ENCODE data around the gene PLPPR2. TPM values are rescaled to one million over a fixed set of nuclear protein-coding genes. Genes with fewer than 3 reads are reported as not detected.
A peak's percentile ranks its signal among the peaks of the same experiment; 100 is the strongest.

PLPPR2 gene
- total RNA-seq, 2 donors from 2014 or later, result 26.2 to 30.5 TPM

DNA sequence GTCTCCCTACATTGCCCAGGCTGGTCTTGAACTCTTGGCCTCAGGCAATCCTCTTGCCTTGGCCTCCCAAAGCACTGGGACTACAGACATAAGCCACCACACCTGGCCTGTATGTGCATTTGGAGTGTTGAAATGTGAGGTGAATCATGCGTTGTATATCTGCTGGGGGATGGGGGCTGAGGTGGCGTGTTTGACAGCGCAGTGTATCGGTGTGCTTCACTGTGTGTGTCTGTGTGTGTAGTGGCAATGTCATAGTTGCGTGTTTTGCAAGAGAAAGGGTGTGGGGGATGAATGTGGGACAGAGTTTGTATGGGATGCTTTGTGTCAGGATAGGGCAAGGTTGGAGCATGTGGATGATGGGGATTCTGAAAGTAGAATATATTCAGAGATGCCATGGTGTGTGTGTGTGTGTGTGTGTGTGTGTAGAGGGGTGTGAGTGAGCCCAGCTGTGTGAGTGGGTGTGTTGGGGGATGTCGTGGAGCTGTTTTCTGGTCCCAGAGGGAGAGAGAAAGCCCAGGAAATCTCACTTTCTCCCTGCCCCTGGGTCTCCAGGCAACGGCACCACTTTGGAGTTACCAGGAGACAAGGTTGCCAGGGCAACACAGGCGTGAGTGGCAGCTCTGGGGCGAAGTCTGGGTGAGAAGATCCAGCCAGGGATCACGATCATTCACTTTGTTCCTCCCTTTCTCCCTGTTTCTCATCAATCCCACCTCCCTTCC lies 18.1 kb downstream of the PLPPR2 start:
- no peak for DNase-seq (ENCODE audit: low spot score)
- Histone ChIP-seq H3K27ac (no peak overlapping the region), H3K4me1 (peaks cover 0 to 35% of the 10 kb centered on the region in 2 donors), H3K4me3 (no peak overlapping the region), H3K36me3 (no peaks in the 10 kb centered on the region), H3K27me3 (no peaks in the 10 kb centered on the region), H3K9me3 (no peaks in the 10 kb centered on the region)
- no peak for TF ChIP-seq CTCF (IDR thresholded peaks at IDR 0.05)

DNA sequence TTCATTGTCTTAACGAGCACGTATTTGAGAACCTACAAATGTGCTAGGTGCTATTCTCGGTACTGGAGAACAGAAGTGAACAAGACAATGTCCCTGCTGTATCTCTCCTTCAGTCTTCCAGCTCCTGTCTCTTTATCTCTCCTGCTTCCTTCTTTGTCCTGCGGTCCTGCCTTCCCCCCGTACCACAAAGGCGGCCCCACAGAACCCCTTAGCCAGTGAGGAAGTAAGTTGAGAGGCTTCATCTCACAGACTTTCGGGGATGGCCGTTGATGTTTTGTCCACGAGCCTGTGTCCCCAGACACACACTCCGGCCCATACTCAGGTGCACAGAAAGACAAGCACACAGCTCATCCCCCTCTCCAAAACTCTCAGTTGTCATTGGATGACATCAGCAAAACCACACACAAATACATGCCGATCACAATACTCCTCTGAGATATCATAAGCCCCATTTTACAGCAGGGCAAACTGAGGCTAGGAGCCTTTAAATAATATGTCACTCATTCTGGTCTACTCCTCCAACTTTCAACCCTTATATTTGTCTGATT lies 18.7 kb downstream of the PLPPR2 start:
- no peak for TF ChIP-seq CTCF (IDR thresholded peaks at IDR 0.05)
- peak overlapping the region; percentile 94 to 98 for H3K27ac ChIP-seq
- H3K4me3 ChIP-seq, result peak overlapping the region; percentile 67 to 71
- no peaks in the 10 kb centered on the region for H3K9me3 ChIP-seq
- no peak for DNase-seq (ENCODE audit: low spot score)
- H3K36me3 ChIP-seq, result no peaks in the 10 kb centered on the region
- H3K4me1 ChIP-seq, result peaks cover 0 to 40% of the 10 kb centered on the region in 2 donors
- no peaks in the 10 kb centered on the region for H3K27me3 ChIP-seq

GRCh38 chr19:11374433-11375142 lies 19.4 kb downstream of the PLPPR2 start, which contains the start of gene SWSAP1:
SWSAP1 (plus strand) TSS chr19:11374666; CDS start chr19:11374681, 15 bp downstream.
- peaks cover 0 to 40% of the 10 kb centered on the region in 2 donors for H3K4me1 ChIP-seq
- no peaks in the 10 kb centered on the region for H3K9me3 ChIP-seq
- peak; percentile 99 for DNase-seq (ENCODE audit: low spot score)
- peak within 1 kb of the TSS; percentile 94 to 98 for H3K27ac ChIP-seq
- H3K4me3 ChIP-seq, result peak within 1 kb of the TSS; percentile 67 to 71
- no peak for TF ChIP-seq CTCF (IDR thresholded peaks at IDR 0.05)
- H3K36me3 ChIP-seq, result no peaks in the 10 kb centered on the region
- no peaks in the 10 kb centered on the region for H3K27me3 ChIP-seq

- Histone ChIP-seq H3K4me3 (peak overlapping the region; percentile 33 to 67), H3K4me1 (peaks cover 0 to 40% of the 10 kb centered on the region in 2 donors), H3K36me3 (no peaks in the 10 kb centered on the region), H3K27me3 (no peaks in the 10 kb centered on the region), H3K27ac (peak overlapping the region; percentile 74 to 98), H3K9me3 (no peaks in the 10 kb centered on the region)
- DNase-seq (ENCODE audit: low spot score), result peak; percentile 67
- TF ChIP-seq CTCF (IDR thresholded peaks at IDR 0.05), result no peak
Measured at GRCh38 chr19:11375143-11375948, 20.1 kb downstream of the PLPPR2 start.

- peaks cover 0 to 49% of the 10 kb centered on the region in 2 donors for H3K4me1 ChIP-seq
- no peak for DNase-seq (ENCODE audit: low spot score)
- H3K27ac ChIP-seq, result peak overlapping the region; percentile 30 to 48
- no peak for TF ChIP-seq CTCF (IDR thresholded peaks at IDR 0.05)
- no peaks in the 10 kb centered on the region for H3K27me3 ChIP-seq
- no peaks in the 10 kb centered on the region for H3K36me3 ChIP-seq
- H3K9me3 ChIP-seq, result no peaks in the 10 kb centered on the region
- no peak overlapping the region for H3K4me3 ChIP-seq
Measured at GRCh38 chr19:11377237-11377636, 22.0 kb downstream of the PLPPR2 start.
